Panc1 (cell line): ENCODE data around the gene CSTPP1. TPM values are rescaled to one million over a fixed set of nuclear protein-coding genes. Genes with fewer than 3 reads are reported as not detected.

ENCODE experiments used
- ATAC-seq: fragments of 200-7000 bp; cut with Tn5 transposase; 2 replicates; pipeline ENCODE4 v1.9.1; 2020; ENCODE audit warnings: mild to moderate bottlenecking, moderate library complexity
- BruUV-seq: library from RNA; stranded (reverse); fragments of 400-500 nt; replicated peaks from 2 replicates; lab custom pipeline; 2021; lab: Mats Ljungman, UMichigan
- CTCF ChIA-PET: fragments of 300-600 bp; sonication (Branson Sonifier 250); formaldehyde crosslinking; loops from one replicate; lab custom pipeline; 2022; ENCODE audit warnings: antibody characterized with exemption; lab: Charles Lee
- POLR2A ChIA-PET: fragments of 300-600 bp; sonication (Branson Sonifier 250); formaldehyde crosslinking; loops from one replicate; lab custom pipeline; 2022; ENCODE audit warnings: antibody characterized with exemption; lab: Charles Lee
- DNase-seq: peaks from one replicate; pipeline ENCODE4 v3.0.0-alpha.2; 2010; ENCODE audit warnings: low read depth, low spot score
- H3K27ac ChIP-seq: 2 replicates; pipeline ENCODE4 v1.5.1; 2011; ENCODE audit warnings: mild to moderate bottlenecking, low read length, inconsistent platforms
- H3K27me3 ChIP-seq: fragments of 200-500 bp; sonication (Bioruptor generic); 2 replicates; pipeline ENCODE4 v1.6.0; 2014; ENCODE audit warnings: low read length, inconsistent platforms; ENCODE audit not compliant: control insufficient read depth, insufficient read depth
- H3K36me3 ChIP-seq: fragments of 200-500 bp; sonication (Bioruptor generic); 2 replicates; pipeline ENCODE4 v1.5.1; 2014; ENCODE audit warnings: inconsistent platforms, mild to moderate bottlenecking, low read length, moderate library complexity; ENCODE audit not compliant: control insufficient read depth, insufficient read depth
- H3K4me1 ChIP-seq: 2 replicates; pipeline ENCODE4 v1.5.1; 2011; ENCODE audit warnings: inconsistent platforms, mild to moderate bottlenecking, low read length, moderate library complexity; ENCODE audit not compliant: control insufficient read depth, insufficient read depth
- H3K4me3 ChIP-seq, 2 experiments: 2 replicates each; pipeline ENCODE4 v1.5.1; 2011 to 2012; ENCODE audit warnings: low read depth in 2 of 2, low read length in 2 of 2, mild to moderate bottlenecking in 2 of 2, inconsistent platforms in 1 of 2, moderate library complexity in 1 of 2
- H3K9me3 ChIP-seq: fragments of 200-500 bp; sonication (Bioruptor generic); 2 replicates; pipeline ENCODE4 v1.5.1; 2014; ENCODE audit warnings: low read depth, mild to moderate bottlenecking, inconsistent platforms, low read length, moderate library complexity; ENCODE audit not compliant: control insufficient read depth, insufficient read depth
- CTCF ChIP-seq: fragments of 450-650 bp; IDR thresholded peaks from 2 replicates; pipeline ENCODE4 v1.5.1; 2017; ENCODE audit warnings: mild to moderate bottlenecking
- POLR2AphosphoS5 ChIP-seq: IDR thresholded peaks from 2 replicates; pipeline ENCODE4 v1.6.1; 2012; ENCODE audit warnings: mild to moderate bottlenecking, low read depth, low read length, moderate library complexity
- REST ChIP-seq, 2 experiments: IDR thresholded peaks; 2 replicates each; pipeline ENCODE4 v1.6.1; 2011 to 2012; ENCODE audit warnings: low read depth in 2 of 2, control low read depth in 1 of 2, low read length in 1 of 2, mild to moderate bottlenecking in 1 of 2, moderate library complexity in 1 of 2; ENCODE audit not compliant: insufficient read depth in 1 of 2
- SIN3A ChIP-seq: IDR thresholded peaks from 2 replicates; pipeline ENCODE4 v1.6.1; 2012; ENCODE audit warnings: low read depth, mild to moderate bottlenecking, low read length, moderate library complexity, borderline replicate concordance; ENCODE audit not compliant: insufficient read depth
- TCF7L2 ChIP-seq: IDR thresholded peaks from 2 replicates; pipeline ENCODE4 v1.6.1; 2011; ENCODE audit warnings: mild to moderate bottlenecking, low read depth, low read length, inconsistent platforms
- in situ Hi-C: cut with HindIII; loops from 2 replicates; pipeline ENCODE4 v1.10.0; 2016; ENCODE audit warnings: low sequenced_read_pairs, low pct_unique_long_range_greater_than_20kb
- intact Hi-C: fragments of 100-400 bp; cut with micrococcal nuclease; formaldehyde crosslinking; loops from one replicate; pipeline ENCODE4 v1.10.0; 2022; ENCODE audit not compliant: unreplicated experiment
- total RNA-seq: library from RNA; stranded (reverse); gene quantifications from one replicate; pipeline ENCODE4 v1.2.1, GENCODE V29; 2021; ENCODE audit not compliant: unreplicated experiment

Gene CSTPP1
- total RNA-seq, 1 experiment from 2014 or later = 29.0 TPM

GRCh38 chr11:46894961-46895360, 41.6 kb upstream of the CSTPP1 start:
- CTCF ChIA-PET = no interaction called here
- no peaks in the 10 kb centered on the region for H3K36me3 ChIP-seq
- intact Hi-C loops (no loop called here), in situ Hi-C loops (no loop called here)
- ATAC-seq (no peak), DNase-seq (no peak)
- TF ChIP-seq TCF7L2 = no peak
- TF ChIP-seq POLR2AphosphoS5 = no peak
- no peak for TF ChIP-seq REST (IDR thresholded peaks at IDR 0.05; ENCODE audit: insufficient read depth in 1 of 2, low read depth in 2 of 2, low read length in 1 of 2)
- no peak for TF ChIP-seq CTCF
- TF ChIP-seq SIN3A = no peak
- POLR2A ChIA-PET = no interaction called here
- H3K27me3 ChIP-seq = no peaks in the 10 kb centered on the region
- H3K4me3 ChIP-seq = no peak overlapping the region
- BruUV-seq = no TSS peak
- no peak overlapping the region for H3K27ac ChIP-seq
- no peaks in the 10 kb centered on the region for H3K4me1 ChIP-seq
- no peaks in the 10 kb centered on the region for H3K9me3 ChIP-seq

- no TSS peak for BruUV-seq
- intact Hi-C loops (no loop called here), in situ Hi-C loops (no loop called here)
- no peak for TF ChIP-seq SIN3A
- no peak for TF ChIP-seq POLR2AphosphoS5
- no peak for TF ChIP-seq REST (IDR thresholded peaks at IDR 0.05; ENCODE audit: insufficient read depth in 1 of 2, low read depth in 2 of 2, low read length in 1 of 2)
- TF ChIP-seq CTCF = no peak
- TF ChIP-seq TCF7L2 = no peak
- CTCF ChIA-PET = no interaction called here
- no peaks in the 10 kb centered on the region for H3K27me3 ChIP-seq
- POLR2A ChIA-PET = no interaction called here
- no peaks in the 10 kb centered on the region for H3K4me1 ChIP-seq
- no peak for ATAC-seq
- no peak overlapping the region for H3K27ac ChIP-seq
- no peak for DNase-seq
- H3K9me3 ChIP-seq = no peaks in the 10 kb centered on the region
- H3K4me3 ChIP-seq = no peak overlapping the region
- no peaks in the 10 kb centered on the region for H3K36me3 ChIP-seq
These were observed 40.7 kb upstream of the CSTPP1 start for GRCh38 chr11:46895821-46896220.
